PFSK-1 (cell line): Measurements from ENCODE around the gene SLC24A3.

Experiments used
- POLR2AphosphoS5 ChIP-seq: IDR thresholded peaks from 2 replicates; pipeline ENCODE4 v1.6.1; 2012; ENCODE audit warnings: low read depth, mild to moderate bottlenecking, control low read depth, low read length, moderate library complexity
- REST ChIP-seq, 2 experiments: IDR thresholded peaks; 2 replicates each; pipeline versions ENCODE4 v1.6.1 to v1.8.0; 2011 to 2012; ENCODE audit warnings: low read depth in 2 of 2, low read length in 2 of 2, control low read depth in 1 of 2, inconsistent platforms in 1 of 2, mild to moderate bottlenecking in 1 of 2, moderate library complexity in 1 of 2; ENCODE audit not compliant: insufficient read depth in 1 of 2
- SIN3A ChIP-seq: IDR thresholded peaks from 2 replicates; pipeline ENCODE4 v1.6.1; 2012; ENCODE audit warnings: mild to moderate bottlenecking, low read length, moderate library complexity, borderline replicate concordance; ENCODE audit not compliant: insufficient read depth
- TAF1 ChIP-seq: IDR thresholded peaks from 2 replicates; pipeline ENCODE4 v1.6.1; 2012; ENCODE audit warnings: low read length, control low read depth, borderline replicate concordance; ENCODE audit not compliant: insufficient read depth

- TF ChIP-seq SIN3A (no peak), TAF1 (no peak), POLR2AphosphoS5 (no peak), REST (IDR thresholded peaks at IDR 0.05; ENCODE audit: insufficient read depth in 1 of 2, low read depth in 2 of 2, low read length in 2 of 2) (no peak)
Observed at GRCh38 chr20:19546648-19547047, 334.2 kb downstream of the SLC24A3 start.
